GM12878 (cell line): Measurements from ENCODE around the gene BHLHE23. TPM values are rescaled to one million over a fixed set of nuclear protein-coding genes. Genes with fewer than 3 reads are reported as not detected.

ENCODE experiments used
- ATAC-seq: fragments of 200-7000 bp; cut with Tn5 transposase; 3 replicates; pipeline ENCODE4 v1.9.1; 2020; ENCODE audit warnings: mild to moderate bottlenecking, moderate library complexity
- BruUV-seq: library from RNA; stranded (reverse); fragments of 400-500 nt; replicated peaks from 2 replicates; lab custom pipeline; 2021; lab: Mats Ljungman, UMichigan
- CTCF ChIA-PET: fragments of 300-600 bp; sonication (Branson Sonifier 250); formaldehyde crosslinking; extraction: SDS; loops from one replicate; lab custom pipeline; 2021; ENCODE audit warnings: inconsistent platforms; lab: Yijun Ruan, JAX
- POLR2A ChIA-PET: fragments of 350-600 bp; formaldehyde crosslinking; extraction: SDS; loops from one replicate; lab custom pipeline; 2021; ENCODE audit warnings: inconsistent platforms; lab: Charles Lee
- RAD21 ChIA-PET: fragments of 300-600 bp; sonication (Branson Sonifier 250); formaldehyde crosslinking; loops from one replicate; lab custom pipeline; 2023; ENCODE audit warnings: antibody characterized with exemption; ENCODE audit not compliant: unreplicated experiment; lab: Charles Lee
- SMC1A ChIA-PET: fragments of 300-600 bp; sonication (Branson Sonifier 250); formaldehyde crosslinking; loops from one replicate; lab custom pipeline; 2023; ENCODE audit not compliant: unreplicated experiment, uncharacterized antibody; lab: Charles Lee
- DNase-seq: peaks from one replicate; pipeline ENCODE4 v3.0.0-alpha.2; 2011; ENCODE audit warnings: low read depth, low spot score
- FAIRE-seq: peaks from 3 replicates; lab custom pipeline; 2011; peaks lifted over from hg19 to GRCh38; lab: Jason Lieb, UNC
- H2AFZ ChIP-seq: 2 replicates; pipeline ENCODE4 v1.6.0; 2011; ENCODE audit warnings: low read depth, low read length, control low read depth; ENCODE audit not compliant: control insufficient read depth
- H3K27ac ChIP-seq: 2 replicates; pipeline ENCODE4 v1.5.1; 2011; ENCODE audit warnings: control low read depth; ENCODE audit not compliant: control insufficient read depth, insufficient read depth
- H3K27me3 ChIP-seq, 2 experiments: replicated peaks in 1 of 2; 2 replicates each; pipeline versions ENCODE4 v1.6.0 to v1.6.1; 2011; ENCODE audit warnings: low read length in 1 of 2; ENCODE audit not compliant: control insufficient read depth in 2 of 2, insufficient read depth in 2 of 2
- H3K36me3 ChIP-seq, 2 experiments: 2 replicates each; pipeline ENCODE4 v1.5.1; 2011; ENCODE audit warnings: low read length in 1 of 2; ENCODE audit not compliant: control insufficient read depth in 2 of 2, insufficient read depth in 2 of 2
- H3K4me1 ChIP-seq: 2 replicates; pipeline ENCODE4 v1.6.1; 2011; ENCODE audit warnings: mild to moderate bottlenecking, low read length, moderate library complexity, mixed read lengths; ENCODE audit not compliant: control insufficient read depth, insufficient read depth
- H3K4me2 ChIP-seq: 2 replicates; pipeline ENCODE4 v1.6.0; 2011; ENCODE audit warnings: control low read depth; ENCODE audit not compliant: control insufficient read depth, insufficient read depth
- H3K4me3 ChIP-seq: fragments of 200-600 bp; sonication (generic); 2 replicates; pipeline ENCODE4 v1.5.1; 2016
- H3K79me2 ChIP-seq: 2 replicates; pipeline ENCODE4 v1.6.0; 2011; ENCODE audit warnings: low read length; ENCODE audit not compliant: control insufficient read depth, insufficient read depth
- H3K9ac ChIP-seq: 2 replicates; pipeline ENCODE4 v1.8.0; 2011; ENCODE audit warnings: low read length, control low read depth, mixed read lengths; ENCODE audit not compliant: control insufficient read depth, insufficient read depth
- H3K9me3 ChIP-seq: replicated peaks from 3 replicates; pipeline ENCODE4 v1.5.1; 2011; ENCODE audit warnings: mild to moderate bottlenecking, low read length; ENCODE audit not compliant: control insufficient read depth, insufficient read depth
- H4K20me1 ChIP-seq: 2 replicates; pipeline ENCODE4 v1.6.0; 2011; ENCODE audit not compliant: control insufficient read depth, insufficient read depth
- POU2F2 ChIP-seq: IDR thresholded peaks from 3 replicates; pipeline ENCODE4 v1.6.1; 2011; ENCODE audit warnings: low read depth, mild to moderate bottlenecking, low read length, borderline replicate concordance
- SMARCA5 ChIP-seq: fragments of 450-650 bp; IDR thresholded peaks from 2 replicates; pipeline ENCODE4 v1.6.1; 2017; ENCODE audit warnings: mild to moderate bottlenecking
- ZNF384 ChIP-seq: IDR thresholded peaks from 2 replicates; pipeline ENCODE4 v1.6.1; 2012; ENCODE audit warnings: low read depth, mild to moderate bottlenecking, low read length, improper control_type of control experiment, borderline replicate concordance
- WGBS: methylation state at CpG from one replicate; pipeline ENCODE4 v1.1.6; 2016; ENCODE audit warnings: low lambda C conversion rate; ENCODE audit not compliant: insufficient replicate concordance, insufficient coverage; ENCODE audit errors: missing lambda C conversion rate; 5-methylcytosine and 5-hydroxymethylcytosine counted together
- in situ Hi-C: fragments of 300-500 bp; cut with MboI; formaldehyde crosslinking; loops from 9 replicates; pipeline ENCODE4 v1.14.3; 2018; ENCODE audit warnings: mixed read lengths
- intact Hi-C: fragments of 100-400 bp; cut with micrococcal nuclease; formaldehyde crosslinking; loops from one replicate; pipeline ENCODE4 v1.14.2; 2022; ENCODE audit not compliant: unreplicated experiment
- polyA plus RNA-seq, 11 experiments: library from polyadenylated mRNA; depleted of rRNA in 4 of 11; unstranded in 6 of 11; stranded (reverse) in 5 of 11; fragments of >200 nt; fragmentation: Nextera tagmentation in 4 of 11; fragmentation: Illumina TruSeq in 1 of 11; extraction: Ambion mirVana in 4 of 11; extraction: Trizol in 1 of 11; gene quantifications; 1 replicate in 1 of 11; 2 replicates in 10 of 11; pipeline versions ENCODE4 v1.2.1 to v1.2.3, GENCODE V29; 2011 to 2016; ENCODE audit warnings: inconsistent platforms in 2 of 11, missing spikeins in 2 of 11, low read depth in 1 of 11
- total RNA-seq, 4 experiments: library from RNA; depleted of rRNA in 3 of 4; stranded (reverse); fragments of >200 nt in 3 of 4; fragmentation: Illumina TruSeq in 1 of 4; extraction: Trizol in 1 of 4; gene quantifications; 2 replicates each; pipeline versions ENCODE4 v1.2.1 to v1.2.3, GENCODE V29; 2013 to 2021
- TF ChIP-seq, protein P1 (sequence below): IDR thresholded peaks from 2 replicates; pipeline ENCODE4 v1.6.1; 2012; ENCODE audit warnings: mild to moderate bottlenecking, low read depth, low read length

BHLHE23 gene
- total and polyA plus RNA-seq, 10 of the 15 experiments (the other 5 are each of a cell fraction or from before 2014, with no cell fraction given) = 0.28 to 0.33 TPM; not detected in 8

DNA sequence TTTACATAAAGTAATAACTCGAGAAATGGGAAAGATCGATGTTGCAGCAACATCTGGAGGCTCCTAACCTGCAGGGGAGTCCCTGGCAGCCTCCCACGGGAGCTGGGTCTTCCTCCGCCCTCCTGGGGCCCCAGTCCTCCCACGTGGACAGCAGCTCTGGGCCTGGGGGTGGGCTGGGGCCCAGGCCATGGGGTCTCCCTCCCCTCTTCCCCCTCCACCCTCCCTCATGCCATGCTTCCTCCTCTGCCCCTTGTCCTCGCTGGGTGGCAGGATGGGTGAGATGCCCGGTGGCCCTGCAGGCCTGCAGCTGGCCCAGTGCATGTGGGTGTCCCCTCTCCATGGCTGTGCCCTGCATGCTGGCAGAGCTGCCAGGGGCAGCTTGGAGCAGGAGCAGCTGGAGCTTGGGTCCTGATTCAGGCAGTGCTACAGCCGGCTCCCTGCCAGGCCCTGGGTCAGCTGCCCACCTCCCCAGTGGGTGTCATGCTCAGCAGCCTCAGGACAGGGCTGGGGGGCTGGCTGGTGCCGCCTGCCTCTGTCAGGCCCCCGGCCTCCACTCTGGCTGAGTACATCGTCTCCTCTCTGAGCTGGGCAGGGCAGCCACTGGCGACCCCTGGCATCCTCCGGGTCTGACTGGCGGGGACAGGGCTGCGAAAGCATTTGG is 48.9 kb upstream of the BHLHE23 start:
- intact Hi-C loops = loop anchor here (2.0 to 5.0 kb wide), 2 partner anchors 43 to 123 kb away; no protein-coding TSS in a partner anchor
- no peak overlapping the region for H3K9ac ChIP-seq
- DNase-seq (no peak), FAIRE-seq (no peak), ATAC-seq (peak; percentile 15)
- SMC1A ChIA-PET = interaction anchor here (1.2 to 3.1 kb wide), 3 partner anchors 43 to 125 kb away, joined by 3 to 17 read pairs (median 7); no protein-coding TSS in a partner anchor
- TF ChIP-seq POU2F2 (0 out of 3 replicates have a peak, but pooled peaks have one; percentile 0), ZNF384 (no peak)
- H3K27ac ChIP-seq = no peak overlapping the region
- no peak overlapping the region for H2AFZ ChIP-seq
- CTCF ChIA-PET = interaction anchor here (1.0 to 3.1 kb wide), 8 partner anchors 10 to 168 kb away, joined by 3 to 11 read pairs (median 4); no protein-coding TSS in a partner anchor
- no peak overlapping the region for H3K4me3 ChIP-seq
- H3K4me1 ChIP-seq = no peaks in the 10 kb centered on the region
- H4K20me1 ChIP-seq = no peaks in the 10 kb centered on the region
- no peaks in the 10 kb centered on the region for H3K36me3 ChIP-seq
- BruUV-seq = no TSS peak
- no peaks in the 10 kb centered on the region for H3K79me2 ChIP-seq
- RAD21 ChIA-PET = interaction anchor here (0.9 to 2.0 kb wide), 3 partner anchors 44 to 83 kb away, joined by 3 to 9 read pairs (median 4); no protein-coding TSS in a partner anchor
- H3K27me3 ChIP-seq = no peaks in the 10 kb centered on the region
- in situ Hi-C loops = no loop called here
- no peaks in the 10 kb centered on the region for H3K9me3 ChIP-seq
- WGBS = 40% methylated on average over 15 of the region's 15 CpGs
- H3K4me2 ChIP-seq = no peak overlapping the region
- POLR2A ChIA-PET = no interaction called here

DNA sequence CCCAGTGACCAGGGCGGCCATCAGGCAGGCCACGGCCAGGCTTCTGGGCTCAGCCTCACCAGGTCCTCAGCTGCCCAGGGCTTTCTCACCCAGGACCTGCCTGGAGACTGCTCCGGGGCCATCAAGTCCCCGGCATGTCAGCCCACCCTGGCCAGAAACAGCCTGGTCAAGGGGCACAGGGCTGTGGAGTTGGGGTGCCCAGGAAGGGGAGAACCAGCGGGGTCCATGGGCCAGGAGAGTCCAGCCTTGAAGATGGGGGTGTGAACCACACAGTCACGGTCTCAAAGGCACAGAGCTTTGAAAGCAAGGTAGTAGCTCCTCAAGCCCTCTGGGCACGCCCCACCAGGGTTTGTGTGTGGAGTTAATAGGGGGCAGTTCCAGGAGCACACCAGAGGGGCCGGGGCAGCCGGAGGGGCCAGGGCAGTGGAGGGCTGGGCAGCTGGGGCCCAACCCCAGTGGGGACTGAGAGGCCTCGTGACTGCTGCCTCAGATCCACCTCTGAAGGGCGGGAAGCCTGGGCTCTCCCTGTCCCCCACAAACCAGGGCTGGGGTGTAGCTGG is 48.0 kb upstream of the BHLHE23 start:
- Histone ChIP-seq H2AFZ (no peak overlapping the region), H3K9ac (no peak overlapping the region), H4K20me1 (no peaks in the 10 kb centered on the region), H3K4me3 (no peak overlapping the region), H3K27me3 (no peaks in the 10 kb centered on the region), H3K27ac (no peak overlapping the region), H3K4me1 (no peaks in the 10 kb centered on the region), H3K79me2 (no peaks in the 10 kb centered on the region), H3K9me3 (no peaks in the 10 kb centered on the region; the same call in 2 of the 3 replicates), H3K4me2 (no peak overlapping the region), H3K36me3 (no peaks in the 10 kb centered on the region)
- FAIRE-seq (no peak), ATAC-seq (no peak), DNase-seq (no peak)
- no TSS peak for BruUV-seq
- WGBS = 49% methylated on average over 11 of the region's 11 CpGs
- in situ Hi-C loops (no loop called here), intact Hi-C loops (loop anchor here (5.0 kb wide), 1 partner anchor 42 kb away; no protein-coding TSS in a partner anchor)
- ChIA-PET RAD21 (interaction anchor here (0.6 to 2.0 kb wide), 4 partner anchors 43 to 84 kb away, joined by 4 to 9 read pairs (median 4); no protein-coding TSS in a partner anchor), CTCF (interaction anchor here (0.8 to 3.1 kb wide), 8 partner anchors 9 to 169 kb away, joined by 3 to 11 read pairs (median 4); no protein-coding TSS in a partner anchor), SMC1A (interaction anchor here (1.5 to 3.1 kb wide), 4 partner anchors 9 to 126 kb away, joined by 4 to 17 read pairs (median 6); no protein-coding TSS in a partner anchor), POLR2A (interaction anchor here (0.6 kb wide), 1 partner anchor 917 kb away, joined by 5 read pairs; no protein-coding TSS in a partner anchor)
- TF ChIP-seq, protein P1, sequence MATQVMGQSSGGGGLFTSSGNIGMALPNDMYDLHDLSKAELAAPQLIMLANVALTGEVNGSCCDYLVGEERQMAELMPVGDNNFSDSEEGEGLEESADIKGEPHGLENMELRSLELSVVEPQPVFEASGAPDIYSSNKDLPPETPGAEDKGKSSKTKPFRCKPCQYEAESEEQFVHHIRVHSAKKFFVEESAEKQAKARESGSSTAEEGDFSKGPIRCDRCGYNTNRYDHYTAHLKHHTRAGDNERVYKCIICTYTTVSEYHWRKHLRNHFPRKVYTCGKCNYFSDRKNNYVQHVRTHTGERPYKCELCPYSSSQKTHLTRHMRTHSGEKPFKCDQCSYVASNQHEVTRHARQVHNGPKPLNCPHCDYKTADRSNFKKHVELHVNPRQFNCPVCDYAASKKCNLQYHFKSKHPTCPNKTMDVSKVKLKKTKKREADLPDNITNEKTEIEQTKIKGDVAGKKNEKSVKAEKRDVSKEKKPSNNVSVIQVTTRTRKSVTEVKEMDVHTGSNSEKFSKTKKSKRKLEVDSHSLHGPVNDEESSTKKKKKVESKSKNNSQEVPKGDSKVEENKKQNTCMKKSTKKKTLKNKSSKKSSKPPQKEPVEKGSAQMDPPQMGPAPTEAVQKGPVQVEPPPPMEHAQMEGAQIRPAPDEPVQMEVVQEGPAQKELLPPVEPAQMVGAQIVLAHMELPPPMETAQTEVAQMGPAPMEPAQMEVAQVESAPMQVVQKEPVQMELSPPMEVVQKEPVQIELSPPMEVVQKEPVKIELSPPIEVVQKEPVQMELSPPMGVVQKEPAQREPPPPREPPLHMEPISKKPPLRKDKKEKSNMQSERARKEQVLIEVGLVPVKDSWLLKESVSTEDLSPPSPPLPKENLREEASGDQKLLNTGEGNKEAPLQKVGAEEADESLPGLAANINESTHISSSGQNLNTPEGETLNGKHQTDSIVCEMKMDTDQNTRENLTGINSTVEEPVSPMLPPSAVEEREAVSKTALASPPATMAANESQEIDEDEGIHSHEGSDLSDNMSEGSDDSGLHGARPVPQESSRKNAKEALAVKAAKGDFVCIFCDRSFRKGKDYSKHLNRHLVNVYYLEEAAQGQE = no peak
- no peak for TF ChIP-seq SMARCA5
